Activated CD4-positive, alpha-beta memory T cell treated with anti-CD3 and anti-CD28 coated beads for 36 hours (primary cell): ENCODE data around the gene FGFBP3. TPM values are rescaled to one million over a fixed set of nuclear protein-coding genes. Genes with fewer than 3 reads are reported as not detected.

Experiments used
- CTCF ChIA-PET: fragments of 350-600 bp; sonication (Branson Sonifier 250); formaldehyde crosslinking; loops from one replicate; lab custom pipeline; 2021; ENCODE audit warnings: antibody characterized with exemption, inconsistent platforms; lab: Charles Lee
- POLR2A ChIA-PET: fragments of 350-600 bp; sonication (Branson Sonifier 250); formaldehyde crosslinking; loops from one replicate; lab custom pipeline; 2021; ENCODE audit warnings: antibody characterized with exemption; lab: Charles Lee
- DNase-seq: peaks from one replicate; pipeline ENCODE4 v3.0.0-alpha.2; 2020
- H3K27ac Mint-ChIP-seq: one replicate; pipeline ENCODE4 v1.8.0; 2021; ENCODE audit warnings: mixed read lengths
- H3K27me3 Mint-ChIP-seq: one replicate; pipeline ENCODE4 v1.8.0; 2021; ENCODE audit warnings: mixed read lengths
- H3K36me3 Mint-ChIP-seq: one replicate; pipeline ENCODE4 v1.8.0; 2021; ENCODE audit warnings: mixed read lengths
- H3K4me1 Mint-ChIP-seq: one replicate; pipeline ENCODE4 v1.8.0; 2021; ENCODE audit warnings: low read depth, mixed read lengths
- H3K4me3 Mint-ChIP-seq: one replicate; pipeline ENCODE4 v1.8.0; 2021; ENCODE audit warnings: mild to moderate bottlenecking, mixed read lengths
- H3K9me3 Mint-ChIP-seq: one replicate; pipeline ENCODE4 v1.8.0; 2021; ENCODE audit warnings: mixed read lengths
- intact Hi-C: fragments of 100-400 bp; cut with micrococcal nuclease; formaldehyde crosslinking; loops from one replicate; pipeline ENCODE4 v1.15.1; 2023
- total RNA-seq, 2 experiments: library from RNA; stranded (reverse); gene quantifications; one replicate each; pipeline ENCODE4 v1.2.3, GENCODE V29; 2021

The FGFBP3 gene
- total RNA-seq, 2 experiments from 2014 or later, result 1.2 to 1.6 TPM

GRCh38 chr10:91925022-91925320, 15.7 kb upstream of the FGFBP3 start:
- intact Hi-C loops, result no loop called here

GRCh38 chr10:91924212-91925021, 15.1 kb upstream of the FGFBP3 start:
- H3K4me1 Mint-ChIP-seq, result peaks cover 45% of the 10 kb centered on the region
- no peak for DNase-seq
- no peaks in the 10 kb centered on the region for H3K9me3 Mint-ChIP-seq
- intact Hi-C loops, result loop anchor here (5.0 kb wide), 2 partner anchors 512 to 1052 kb away; partner anchors contain the start of genes HECTD2 and RPP30
- peaks cover 14% of the 10 kb centered on the region for H3K36me3 Mint-ChIP-seq
- no peaks in the 10 kb centered on the region for H3K27me3 Mint-ChIP-seq
- peak overlapping the region; percentile 88 for H3K4me3 Mint-ChIP-seq
- POLR2A ChIA-PET, result interaction anchor here (0.8 to 1.9 kb wide), 11 partner anchors 9 to 1053 kb away, joined by 3 to 24 read pairs (median 4); partner anchors contain the start of genes FGFBP3, RPP30 and TNKS2
- H3K27ac Mint-ChIP-seq, result peak overlapping the region; percentile 97
- CTCF ChIA-PET, result interaction anchor here (0.7 to 2.3 kb wide), 7 partner anchors 11 to 368 kb away, joined by 3 to 33 read pairs (median 5); partner anchors contain the start of genes FGFBP3 and TNKS2

More at GRCh38 chr10:91925022-91925320, 15.7 kb upstream of the FGFBP3 start:
- H3K27me3 Mint-ChIP-seq, result no peaks in the 10 kb centered on the region
- DNase-seq, result no peak
- no peak overlapping the region for H3K27ac Mint-ChIP-seq
- ChIA-PET POLR2A (no interaction called here), CTCF (interaction anchor here (2.3 kb wide), 1 partner anchor 12 kb away, joined by 33 read pairs; no protein-coding TSS in a partner anchor)
- peaks cover 45% of the 10 kb centered on the region for H3K4me1 Mint-ChIP-seq
- H3K9me3 Mint-ChIP-seq, result no peaks in the 10 kb centered on the region
- peaks cover 14% of the 10 kb centered on the region for H3K36me3 Mint-ChIP-seq
- peak overlapping the region; percentile 88 for H3K4me3 Mint-ChIP-seq

GRCh38 chr10:91923371-91924211, 14.3 kb upstream of the FGFBP3 start, which contains the start of gene BTAF1:
BTAF1 (plus strand) TSS chr10:91923770; CDS start chr10:91924077, 307 bp downstream.
- H3K4me3 Mint-ChIP-seq, result peak within 1 kb of the TSS; percentile 88
- POLR2A ChIA-PET, result interaction anchor here (0.6 to 1.9 kb wide), 16 partner anchors 9 to 1052 kb away, joined by 3 to 24 read pairs (median 4); partner anchors contain the start of genes FGFBP3, RPP30 and TNKS2
- peaks cover 15% of the 10 kb centered on the region for H3K36me3 Mint-ChIP-seq
- H3K27ac Mint-ChIP-seq, result peak within 1 kb of the TSS; percentile 97
- CTCF ChIA-PET, result interaction anchor here (0.7 to 2.3 kb wide), 9 partner anchors 10 to 369 kb away, joined by 3 to 33 read pairs (median 4); partner anchors contain the start of genes CPEB3, FGFBP3 and TNKS2
- peak; percentile 94 for DNase-seq
- H3K9me3 Mint-ChIP-seq, result peaks cover 2% of the 10 kb centered on the region
- intact Hi-C loops, result loop anchor here (1.0 to 5.0 kb wide), 6 partner anchors 15 to 1051 kb away; partner anchors contain the start of genes CPEB3, HECTD2, MARCHF5 and RPP30
- peaks cover 37% of the 10 kb centered on the region for H3K4me1 Mint-ChIP-seq
- H3K27me3 Mint-ChIP-seq, result peaks cover 1% of the 10 kb centered on the region

DNA sequence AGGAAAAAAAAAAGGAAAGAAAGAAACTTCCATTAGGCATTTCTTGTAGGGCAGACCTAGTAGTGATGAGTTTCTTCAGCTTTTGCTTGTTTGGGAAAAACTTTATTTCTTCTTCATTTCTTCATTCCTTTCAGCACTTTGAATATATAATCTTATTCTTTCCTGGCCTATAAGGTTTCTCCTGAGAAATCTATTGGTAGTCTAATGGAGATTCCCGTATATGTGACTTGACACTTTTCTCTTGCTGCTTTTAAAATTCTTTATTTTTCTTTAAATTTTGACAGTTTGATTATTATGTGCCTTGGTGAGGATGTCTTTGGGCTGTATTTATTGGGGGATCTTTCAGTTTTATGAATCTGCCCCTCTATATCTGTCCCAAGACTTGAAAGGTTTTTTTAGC, 10.4 kb upstream of the FGFBP3 start:
- H3K4me3 Mint-ChIP-seq, result no peak overlapping the region
- peaks cover 21% of the 10 kb centered on the region for H3K27me3 Mint-ChIP-seq
- H3K9me3 Mint-ChIP-seq, result peaks cover 2% of the 10 kb centered on the region
- H3K4me1 Mint-ChIP-seq, result peaks cover 8% of the 10 kb centered on the region
- intact Hi-C loops, result loop anchor here (5.0 kb wide), 2 partner anchors 507 to 1047 kb away; partner anchors contain the start of genes HECTD2 and RPP30
- peaks cover 4% of the 10 kb centered on the region for H3K36me3 Mint-ChIP-seq
- no peak for DNase-seq
- ChIA-PET CTCF (interaction anchor here (0.6 kb wide), 1 partner anchor 298 kb away, joined by 5 read pairs; no protein-coding TSS in a partner anchor), POLR2A (no interaction called here)
- no peak overlapping the region for H3K27ac Mint-ChIP-seq

- ChIA-PET CTCF (interaction anchor here (0.7 kb wide), 1 partner anchor 169 kb away, joined by 3 read pairs; no protein-coding TSS in a partner anchor), POLR2A (interaction anchor here (0.6 kb wide), 1 partner anchor 148 kb away, joined by 5 read pairs; no protein-coding TSS in a partner anchor)
- H3K9me3 Mint-ChIP-seq, result no peaks in the 10 kb centered on the region
- intact Hi-C loops, result no loop called here
- no peak for DNase-seq
- peaks cover 16% of the 10 kb centered on the region for H3K4me1 Mint-ChIP-seq
- H3K27me3 Mint-ChIP-seq, result peaks cover 14% of the 10 kb centered on the region
- no peak overlapping the region for H3K27ac Mint-ChIP-seq
- H3K4me3 Mint-ChIP-seq, result no peak overlapping the region
- H3K36me3 Mint-ChIP-seq, result no peaks in the 10 kb centered on the region
These were observed 1.2 kb upstream of the FGFBP3 start for GRCh38 chr10:91910467-91910866.

- DNase-seq, result peak; percentile 82
- no peaks in the 10 kb centered on the region for H3K9me3 Mint-ChIP-seq
- peak overlapping the region; percentile 75 for H3K27ac Mint-ChIP-seq
- ChIA-PET POLR2A (interaction anchor here (1.0 to 2.0 kb wide), 4 partner anchors 13 to 21 kb away, joined by 3 to 24 read pairs (median 4); partner anchors contain the start of gene BTAF1), CTCF (interaction anchor here (0.6 to 2.5 kb wide), 16 partner anchors 14 to 1054 kb away, joined by 3 to 20 read pairs (median 4); partner anchors contain the start of genes BTAF1 and TNKS2)
- H3K4me1 Mint-ChIP-seq, result peaks cover 16% of the 10 kb centered on the region
- peaks cover 5% of the 10 kb centered on the region for H3K27me3 Mint-ChIP-seq
- H3K36me3 Mint-ChIP-seq, result peaks cover 2% of the 10 kb centered on the region
- intact Hi-C loops, result loop anchor here (1.0 to 10.0 kb wide), 4 partner anchors 15 to 744 kb away; partner anchors contain the start of gene BTAF1
- peak overlapping the region; percentile 91 for H3K4me3 Mint-ChIP-seq
These were observed 759 bp downstream of the FGFBP3 start for GRCh38 chr10:91908337-91909116.

DNA sequence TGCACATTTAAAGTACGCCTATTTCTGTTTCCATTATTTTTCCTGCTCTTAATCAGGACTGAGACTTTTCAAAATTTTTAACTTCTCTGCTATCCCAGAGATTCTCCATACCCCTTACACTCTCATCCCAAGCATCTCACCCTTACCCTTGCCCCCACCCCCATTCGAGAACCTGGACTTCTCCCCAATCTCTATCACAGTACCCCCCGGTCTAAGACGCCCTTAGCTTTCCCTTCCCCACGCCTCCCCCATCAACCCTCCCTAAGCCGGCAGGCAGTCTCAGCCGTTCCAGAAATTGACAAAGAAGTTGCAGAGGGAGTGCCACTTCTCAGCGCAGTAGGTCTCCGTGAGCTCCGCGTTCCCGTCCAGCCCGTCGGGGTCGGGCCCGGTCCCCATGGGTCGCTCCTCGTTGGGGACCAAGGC, 1.4 kb downstream of the FGFBP3 start:
- intact Hi-C loops, result loop anchor here (1.0 to 10.0 kb wide), 4 partner anchors 15 to 743 kb away; partner anchors contain the start of gene BTAF1
- Mint-ChIP-seq H3K9me3 (no peaks in the 10 kb centered on the region), H3K4me1 (peaks cover 16% of the 10 kb centered on the region), H3K4me3 (peak overlapping the region; percentile 83), H3K27me3 (peaks cover 2% of the 10 kb centered on the region), H3K36me3 (peaks cover 2% of the 10 kb centered on the region), H3K27ac (peak overlapping the region; percentile 6)
- ChIA-PET POLR2A (interaction anchor here (0.7 to 2.0 kb wide), 5 partner anchors 9 to 111 kb away, joined by 3 to 24 read pairs (median 4); partner anchors contain the start of gene BTAF1), CTCF (interaction anchor here (0.6 to 2.5 kb wide), 14 partner anchors 14 to 1053 kb away, joined by 3 to 20 read pairs (median 4); partner anchors contain the start of genes BTAF1 and TNKS2)
- no peak for DNase-seq

GRCh38 chr10:91907033-91907594, 2.2 kb downstream of the FGFBP3 start:
- no peak for DNase-seq

DNA sequence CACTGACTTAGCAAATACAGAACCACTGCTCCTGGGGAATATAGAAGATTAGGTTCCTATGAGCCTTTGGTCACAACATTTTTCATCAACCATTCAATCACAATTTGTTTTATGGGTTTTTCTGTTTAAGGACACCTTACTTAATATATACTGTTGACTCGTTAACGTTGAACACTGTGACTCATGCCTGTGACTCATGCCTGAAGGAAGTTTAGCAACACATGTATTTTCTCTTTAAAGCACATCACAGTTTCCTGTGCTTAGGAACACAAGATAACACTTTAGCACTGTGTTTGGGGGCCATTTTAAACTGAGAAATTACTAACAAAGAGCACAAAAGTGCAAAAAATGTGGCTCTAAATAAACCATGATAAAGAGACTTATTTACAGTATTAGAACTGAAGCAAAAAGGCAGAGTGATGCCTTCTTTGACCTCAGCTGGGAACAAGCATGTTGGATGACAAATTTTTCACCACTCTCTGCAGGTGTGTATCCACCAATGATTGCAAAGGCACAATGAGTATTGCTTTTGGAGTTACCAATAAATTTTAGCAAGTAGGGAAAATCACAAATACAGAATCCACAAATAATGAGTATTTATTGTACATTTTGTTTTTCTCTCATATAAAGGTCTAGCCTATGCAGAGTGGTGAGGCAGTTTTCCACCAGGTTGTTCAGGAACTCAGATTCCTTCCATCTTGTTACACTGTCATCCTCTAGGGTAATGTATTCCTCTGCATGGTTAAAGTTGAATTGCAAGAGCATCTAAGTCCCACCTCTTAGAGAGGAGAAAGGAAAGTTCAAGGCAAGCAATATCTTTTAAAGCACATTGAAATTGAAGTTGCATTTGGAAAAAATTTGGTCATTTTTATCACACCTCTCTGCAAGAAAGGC, 7.3 kb downstream of the FGFBP3 start:
- Mint-ChIP-seq H3K4me3 (no peak overlapping the region), H3K9me3 (no peaks in the 10 kb centered on the region), H3K27ac (peak overlapping the region; percentile 72), H3K4me1 (peaks cover 23% of the 10 kb centered on the region), H3K36me3 (peaks cover 2% of the 10 kb centered on the region), H3K27me3 (peaks cover 2% of the 10 kb centered on the region)
- intact Hi-C loops, result loop anchor here (1.0 to 10.0 kb wide), 2 partner anchors 105 to 737 kb away; no protein-coding TSS in a partner anchor
- ChIA-PET POLR2A (interaction anchor here (0.6 kb wide), 1 partner anchor 53 kb away, joined by 4 read pairs; no protein-coding TSS in a partner anchor), CTCF (no interaction called here)
- peak; percentile 69 for DNase-seq

More at GRCh38 chr10:91907033-91907594, 2.2 kb downstream of the FGFBP3 start:
- Mint-ChIP-seq H3K36me3 (peaks cover 2% of the 10 kb centered on the region), H3K4me1 (peaks cover 23% of the 10 kb centered on the region), H3K27me3 (no peaks in the 10 kb centered on the region), H3K9me3 (no peaks in the 10 kb centered on the region), H3K4me3 (peak overlapping the region; percentile 83), H3K27ac (no peak overlapping the region)
- intact Hi-C loops, result loop anchor here (10.0 kb wide), 1 partner anchor 742 kb away; no protein-coding TSS in a partner anchor
- ChIA-PET POLR2A (interaction anchor here (1.3 kb wide), 1 partner anchor 8 kb away, joined by 3 read pairs; no protein-coding TSS in a partner anchor), CTCF (interaction anchor here (0.6 to 2.5 kb wide), 6 partner anchors 17 to 896 kb away, joined by 3 to 20 read pairs (median 9); partner anchors contain the start of genes BTAF1 and TNKS2)
